Lung (tissue), 12 donors: ENCODE measurements around the gene LIFR. TPM values are rescaled to one million over a fixed set of nuclear protein-coding genes. Genes with fewer than 3 reads are reported as not detected.
A peak's percentile ranks its signal among the peaks of the same experiment; 100 is the strongest.

Experiments
- ATAC-seq: fragments of 200-7000 bp; cut with Tn5 transposase; one replicate; pipeline ENCODE4 v1.9.1; 2020; ENCODE audit warnings: moderate number of reproducible peaks; ENCODE audit not compliant: insufficient read depth, low FRiP score
- DNase-seq, 3 donors: peaks; one replicate each; pipeline ENCODE4 v3.0.0-alpha.2; 2013 to 2017
- H3K27ac ChIP-seq, 2 donors: one replicate each; pipeline ENCODE4 v1.5.1; 2013; ENCODE audit warnings: mild to moderate bottlenecking in 2 of 2, moderate library complexity in 2 of 2, control low read depth in 1 of 2, inconsistent platforms in 1 of 2, low read depth in 1 of 2, low read length in 1 of 2
- H3K27me3 ChIP-seq, 3 donors: one replicate each; pipeline ENCODE4 v1.5.1; 2013; ENCODE audit warnings: low read length in 2 of 3; ENCODE audit not compliant: control insufficient read depth in 3 of 3, insufficient read depth in 3 of 3
- H3K36me3 ChIP-seq, 4 donors: one replicate each; pipeline ENCODE4 v1.5.1; 2013; ENCODE audit warnings: low read length in 4 of 4, mild to moderate bottlenecking in 1 of 4, moderate library complexity in 1 of 4; ENCODE audit not compliant: control insufficient read depth in 4 of 4, insufficient read depth in 4 of 4
- H3K4me1 ChIP-seq, 5 donors: one replicate each; pipeline ENCODE4 v1.5.1; 2013; ENCODE audit warnings: low read length in 5 of 5, mild to moderate bottlenecking in 2 of 5, moderate library complexity in 1 of 5; ENCODE audit not compliant: control insufficient read depth in 5 of 5, insufficient read depth in 5 of 5
- H3K4me3 ChIP-seq: one replicate; pipeline ENCODE4 v1.5.1; 2013; ENCODE audit warnings: mild to moderate bottlenecking, control low read depth, moderate library complexity
- H3K9ac ChIP-seq, 2 donors: one replicate each; pipeline ENCODE4 v1.5.1; 2013; ENCODE audit warnings: low read length in 2 of 2, control low read depth in 1 of 2; ENCODE audit not compliant: insufficient read depth in 1 of 2
- H3K9me3 ChIP-seq, 4 donors: one replicate each; pipeline ENCODE4 v1.5.1; 2013; ENCODE audit warnings: low read length in 3 of 4, mild to moderate bottlenecking in 1 of 4, moderate library complexity in 1 of 4; ENCODE audit not compliant: control insufficient read depth in 4 of 4, insufficient read depth in 3 of 4
- CTCF ChIP-seq: IDR thresholded peaks from 2 replicates; pipeline ENCODE4 v1.5.1; 2012; ENCODE audit warnings: mild to moderate bottlenecking; ENCODE audit errors: control extremely low read depth, extremely low read depth
- WGBS, 2 donors: extraction: QIAGEN DNeasy Blood & Tissue Kit; methylation state at CpG; one replicate each; pipeline ENCODE4 v1.1.7; 2013; 5-methylcytosine and 5-hydroxymethylcytosine counted together
- polyA plus RNA-seq, 2 donors: library from polyadenylated mRNA; stranded (reverse); fragments of 200-250 nt; gene quantifications; one replicate each; pipeline ENCODE4 v1.2.1, GENCODE V29; 2013
- total RNA-seq, 2 donors: library from RNA; depleted of rRNA in 1 of 2; stranded (reverse); fragments of >200 nt in 1 of 2; gene quantifications; one replicate each; pipeline ENCODE4 v1.2.1, GENCODE V29; 2014 to 2021
- donor health status: control.
- donor health status: control.
- donor health status: Bipolar disorder and iron deficiency.
- donor health status: healthy.
- donor health status: DM: yes; HTN: yes; CAD: no.

LIFR gene
- total and polyA plus RNA-seq, 4 donors, result 14.2 to 345 (median 37.8) TPM

DNA sequence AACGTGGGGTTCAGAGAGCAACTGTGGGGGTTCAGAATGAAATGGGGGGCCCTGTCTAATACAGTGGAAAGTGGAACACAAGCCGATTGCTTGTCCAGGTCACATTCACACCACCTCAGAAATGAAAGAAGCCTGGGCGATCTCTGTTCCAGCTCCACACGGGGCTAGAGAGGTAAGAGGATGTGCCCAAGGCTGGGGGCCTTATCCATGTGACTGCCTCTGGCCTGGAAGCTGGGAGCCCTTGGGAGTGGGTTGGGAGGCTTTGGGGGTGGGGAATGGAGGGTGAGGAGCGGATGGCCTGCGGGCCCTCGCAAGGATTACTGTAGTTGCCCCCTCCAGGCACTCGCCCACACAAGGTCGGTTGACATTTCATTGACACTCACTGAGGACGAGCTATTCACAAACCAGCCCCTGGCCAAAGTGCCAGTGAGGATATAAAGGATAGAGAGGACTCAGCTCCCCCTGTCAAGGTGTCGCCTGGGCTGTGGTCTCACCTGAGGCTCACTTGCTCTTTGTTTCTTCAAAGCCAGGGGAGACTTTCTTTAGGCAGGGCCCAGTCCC is 86.7 kb downstream of the LIFR start:
- ATAC-seq, result no peak
- TF ChIP-seq CTCF, result no peak
- DNase-seq, result no peak
- H3K4me1 ChIP-seq, result peaks cover 7 to 60% (median 27%) of the 10 kb centered on the region in 5 donors
- peaks cover 0 to 2% (median 0%) of the 10 kb centered on the region in 4 donors for H3K9me3 ChIP-seq
- no peaks in the 10 kb centered on the region for H3K36me3 ChIP-seq
- peak overlapping the region in 1 of 2 donors; percentile 19 for H3K9ac ChIP-seq
- H3K27ac ChIP-seq, result no peak overlapping the region
- WGBS, 2 donors, result 88 to 89% methylated on average over 11 of the region's 11 CpGs
- H3K27me3 ChIP-seq, result no peaks in the 10 kb centered on the region
- H3K4me3 ChIP-seq, result no peak overlapping the region

- peaks cover 14 to 66% (median 29%) of the 10 kb centered on the region in 5 donors for H3K4me1 ChIP-seq
- peak; percentile 66 to 92 (median 89) for DNase-seq
- H3K36me3 ChIP-seq, result no peaks in the 10 kb centered on the region
- no peak for TF ChIP-seq CTCF
- 69 to 79% methylated on average over 18 of the region's 18 CpGs for WGBS, 2 donors
- peak overlapping the region in 1 of 2 donors; percentile 19 for H3K9ac ChIP-seq
- no peaks in the 10 kb centered on the region for H3K27me3 ChIP-seq
- no peak for ATAC-seq
- peaks cover 0 to 2% (median 0%) of the 10 kb centered on the region in 4 donors for H3K9me3 ChIP-seq
- H3K27ac ChIP-seq, result peak overlapping the region; percentile 2 to 71
- H3K4me3 ChIP-seq, result no peak overlapping the region
These were observed 87.3 kb downstream of the LIFR start for GRCh38 chr5:38468978-38469706.

DNA sequence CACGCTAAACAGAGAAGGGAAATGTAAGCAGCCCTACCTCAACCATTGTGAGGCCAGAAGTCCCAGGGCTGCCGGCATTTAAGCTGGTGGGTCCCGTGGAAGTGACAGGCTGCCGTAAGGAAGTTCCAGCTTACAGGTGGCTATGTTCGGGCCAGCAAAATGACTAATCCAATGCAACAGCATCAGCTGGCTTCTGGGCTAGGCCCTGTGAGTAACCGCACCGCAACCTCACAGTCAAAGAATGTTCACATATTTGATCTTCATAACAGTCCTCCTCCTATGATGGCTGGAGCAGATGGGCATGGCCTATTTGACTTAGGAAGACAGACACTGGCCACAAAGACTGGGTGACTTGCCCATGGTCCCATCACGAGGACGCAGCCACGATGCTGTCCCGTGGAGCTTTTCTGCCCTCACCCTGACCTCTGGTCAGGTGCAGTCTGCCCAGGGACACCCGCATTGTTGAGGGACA is 88.2 kb downstream of the LIFR start:
- Histone ChIP-seq H3K27me3 (no peaks in the 10 kb centered on the region), H3K4me3 (no peak overlapping the region), H3K36me3 (no peaks in the 10 kb centered on the region), H3K9me3 (peaks cover 0 to 2% (median 0%) of the 10 kb centered on the region in 4 donors), H3K27ac (peak overlapping the region; percentile 2 to 71), H3K4me1 (peaks cover 20 to 74% (median 33%) of the 10 kb centered on the region in 5 donors), H3K9ac (peak overlapping the region in 1 of 2 donors; percentile 66)
- TF ChIP-seq CTCF, result no peak
- DNase-seq, result no peak
- ATAC-seq, result peak; percentile 24
- 81 to 84% methylated on average over 12 of the region's 12 CpGs for WGBS, 2 donors
